ENCODE data around the gene KRTAP12-4.

KRTAP12-4 gene

DNA sequence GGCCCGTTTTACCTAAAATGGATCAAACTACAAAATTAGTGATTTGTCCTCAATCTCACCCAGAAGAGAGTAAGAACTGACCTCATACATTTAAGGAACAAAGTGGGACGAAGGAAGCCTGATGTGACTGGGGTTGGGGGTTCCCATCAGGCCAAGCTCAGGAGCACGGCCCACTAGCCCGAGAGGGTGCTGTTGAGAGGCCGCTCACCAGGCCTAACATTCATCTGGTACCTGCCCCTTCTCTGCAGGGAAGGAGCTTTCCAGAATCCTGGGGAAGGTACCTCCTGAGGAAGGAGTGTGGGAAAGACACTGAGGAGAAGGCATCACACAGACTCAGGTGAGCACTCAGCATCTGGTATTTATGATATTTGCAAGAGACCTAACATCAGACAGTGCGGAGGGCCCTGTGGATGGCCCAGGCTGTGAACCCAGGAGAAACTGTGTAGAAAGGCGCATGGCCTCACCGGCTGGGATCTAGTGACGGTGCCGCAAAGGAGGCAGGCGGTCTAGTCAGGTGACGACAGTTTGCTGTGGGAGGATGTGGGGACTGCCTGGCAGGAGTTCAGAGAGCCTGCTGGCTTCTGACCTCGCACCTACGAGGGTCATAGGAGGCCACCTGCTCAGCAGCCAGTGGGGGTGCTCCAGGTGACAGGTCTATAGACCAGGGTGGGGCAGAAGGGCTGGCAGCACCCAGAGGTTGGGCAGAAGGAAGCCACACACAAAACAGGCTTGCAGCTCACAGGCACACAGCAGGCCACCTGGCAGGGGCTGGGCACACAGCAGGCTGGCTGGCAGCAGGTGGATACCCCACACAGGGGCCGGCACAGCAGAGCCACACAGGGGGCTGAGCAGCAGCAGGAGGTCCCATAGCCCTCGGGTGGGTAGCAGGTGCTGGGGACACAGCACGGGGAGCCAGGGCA lies 543 bp downstream of the KRTAP12-4 start:
- Histone ChIP-seq H3K27ac (replicated peaks) (no peak overlapping the region), H3K4me3 (replicated peaks; ENCODE audit: insufficient read depth, low read length) (no peak overlapping the region), H3K27me3 (ENCODE audit: insufficient read depth, poor library complexity, severe bottlenecking) (no peaks in the 10 kb centered on the region)
- no peak for TF ChIP-seq GABPA (IDR thresholded peaks at IDR 0.05; ENCODE audit: low read depth)
- no peak for TF ChIP-seq POLR2AphosphoS5 (IDR thresholded peaks at IDR 0.05; ENCODE audit: low read depth)
- TF ChIP-seq, protein P1, sequence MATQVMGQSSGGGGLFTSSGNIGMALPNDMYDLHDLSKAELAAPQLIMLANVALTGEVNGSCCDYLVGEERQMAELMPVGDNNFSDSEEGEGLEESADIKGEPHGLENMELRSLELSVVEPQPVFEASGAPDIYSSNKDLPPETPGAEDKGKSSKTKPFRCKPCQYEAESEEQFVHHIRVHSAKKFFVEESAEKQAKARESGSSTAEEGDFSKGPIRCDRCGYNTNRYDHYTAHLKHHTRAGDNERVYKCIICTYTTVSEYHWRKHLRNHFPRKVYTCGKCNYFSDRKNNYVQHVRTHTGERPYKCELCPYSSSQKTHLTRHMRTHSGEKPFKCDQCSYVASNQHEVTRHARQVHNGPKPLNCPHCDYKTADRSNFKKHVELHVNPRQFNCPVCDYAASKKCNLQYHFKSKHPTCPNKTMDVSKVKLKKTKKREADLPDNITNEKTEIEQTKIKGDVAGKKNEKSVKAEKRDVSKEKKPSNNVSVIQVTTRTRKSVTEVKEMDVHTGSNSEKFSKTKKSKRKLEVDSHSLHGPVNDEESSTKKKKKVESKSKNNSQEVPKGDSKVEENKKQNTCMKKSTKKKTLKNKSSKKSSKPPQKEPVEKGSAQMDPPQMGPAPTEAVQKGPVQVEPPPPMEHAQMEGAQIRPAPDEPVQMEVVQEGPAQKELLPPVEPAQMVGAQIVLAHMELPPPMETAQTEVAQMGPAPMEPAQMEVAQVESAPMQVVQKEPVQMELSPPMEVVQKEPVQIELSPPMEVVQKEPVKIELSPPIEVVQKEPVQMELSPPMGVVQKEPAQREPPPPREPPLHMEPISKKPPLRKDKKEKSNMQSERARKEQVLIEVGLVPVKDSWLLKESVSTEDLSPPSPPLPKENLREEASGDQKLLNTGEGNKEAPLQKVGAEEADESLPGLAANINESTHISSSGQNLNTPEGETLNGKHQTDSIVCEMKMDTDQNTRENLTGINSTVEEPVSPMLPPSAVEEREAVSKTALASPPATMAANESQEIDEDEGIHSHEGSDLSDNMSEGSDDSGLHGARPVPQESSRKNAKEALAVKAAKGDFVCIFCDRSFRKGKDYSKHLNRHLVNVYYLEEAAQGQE (IDR thresholded peaks at IDR 0.05; ENCODE audit: insufficient replicate concordance, low read depth) = no peak
- no peak for TF ChIP-seq SPI1 (IDR thresholded peaks at IDR 0.05; ENCODE audit: borderline replicate concordance, low read depth)
- TF ChIP-seq, protein P2, sequence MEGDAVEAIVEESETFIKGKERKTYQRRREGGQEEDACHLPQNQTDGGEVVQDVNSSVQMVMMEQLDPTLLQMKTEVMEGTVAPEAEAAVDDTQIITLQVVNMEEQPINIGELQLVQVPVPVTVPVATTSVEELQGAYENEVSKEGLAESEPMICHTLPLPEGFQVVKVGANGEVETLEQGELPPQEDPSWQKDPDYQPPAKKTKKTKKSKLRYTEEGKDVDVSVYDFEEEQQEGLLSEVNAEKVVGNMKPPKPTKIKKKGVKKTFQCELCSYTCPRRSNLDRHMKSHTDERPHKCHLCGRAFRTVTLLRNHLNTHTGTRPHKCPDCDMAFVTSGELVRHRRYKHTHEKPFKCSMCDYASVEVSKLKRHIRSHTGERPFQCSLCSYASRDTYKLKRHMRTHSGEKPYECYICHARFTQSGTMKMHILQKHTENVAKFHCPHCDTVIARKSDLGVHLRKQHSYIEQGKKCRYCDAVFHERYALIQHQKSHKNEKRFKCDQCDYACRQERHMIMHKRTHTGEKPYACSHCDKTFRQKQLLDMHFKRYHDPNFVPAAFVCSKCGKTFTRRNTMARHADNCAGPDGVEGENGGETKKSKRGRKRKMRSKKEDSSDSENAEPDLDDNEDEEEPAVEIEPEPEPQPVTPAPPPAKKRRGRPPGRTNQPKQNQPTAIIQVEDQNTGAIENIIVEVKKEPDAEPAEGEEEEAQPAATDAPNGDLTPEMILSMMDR (IDR thresholded peaks at IDR 0.05; ENCODE audit: insufficient read depth, low read length) = no peak
- no peak for DNase-seq (ENCODE audit: low read depth in 1 of 2, low spot score in 1 of 2)

DNA sequence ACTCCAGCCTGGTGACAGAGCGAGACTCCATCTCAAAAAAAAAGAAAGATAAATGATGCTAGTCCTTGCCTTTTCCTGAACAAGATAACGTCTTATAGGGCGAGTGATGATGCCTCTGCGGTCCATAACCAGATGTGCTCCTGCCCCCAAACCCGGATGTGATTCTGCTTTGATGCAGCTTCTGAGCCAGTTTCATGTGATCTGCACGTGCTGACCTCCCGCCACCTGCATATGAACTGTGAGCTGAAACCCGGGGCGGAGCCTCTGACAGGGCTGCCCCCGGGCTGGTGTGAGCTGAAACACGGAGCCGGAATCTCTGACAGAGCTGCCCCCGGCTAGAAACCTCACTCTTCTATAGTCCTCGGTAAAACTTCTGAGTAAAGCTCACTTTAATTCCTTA lies 1.3 kb downstream of the KRTAP12-4 start:
- H3K27ac ChIP-seq (replicated peaks) = no peak overlapping the region
- no peak for TF ChIP-seq SPI1 (IDR thresholded peaks at IDR 0.05; ENCODE audit: borderline replicate concordance, low read depth)
- no peak for TF ChIP-seq GABPA (IDR thresholded peaks at IDR 0.05; ENCODE audit: low read depth)
- TF ChIP-seq, protein P1 (IDR thresholded peaks at IDR 0.05; ENCODE audit: insufficient replicate concordance, low read depth) = no peak
- no peak for TF ChIP-seq POLR2AphosphoS5 (IDR thresholded peaks at IDR 0.05; ENCODE audit: low read depth)

DNA sequence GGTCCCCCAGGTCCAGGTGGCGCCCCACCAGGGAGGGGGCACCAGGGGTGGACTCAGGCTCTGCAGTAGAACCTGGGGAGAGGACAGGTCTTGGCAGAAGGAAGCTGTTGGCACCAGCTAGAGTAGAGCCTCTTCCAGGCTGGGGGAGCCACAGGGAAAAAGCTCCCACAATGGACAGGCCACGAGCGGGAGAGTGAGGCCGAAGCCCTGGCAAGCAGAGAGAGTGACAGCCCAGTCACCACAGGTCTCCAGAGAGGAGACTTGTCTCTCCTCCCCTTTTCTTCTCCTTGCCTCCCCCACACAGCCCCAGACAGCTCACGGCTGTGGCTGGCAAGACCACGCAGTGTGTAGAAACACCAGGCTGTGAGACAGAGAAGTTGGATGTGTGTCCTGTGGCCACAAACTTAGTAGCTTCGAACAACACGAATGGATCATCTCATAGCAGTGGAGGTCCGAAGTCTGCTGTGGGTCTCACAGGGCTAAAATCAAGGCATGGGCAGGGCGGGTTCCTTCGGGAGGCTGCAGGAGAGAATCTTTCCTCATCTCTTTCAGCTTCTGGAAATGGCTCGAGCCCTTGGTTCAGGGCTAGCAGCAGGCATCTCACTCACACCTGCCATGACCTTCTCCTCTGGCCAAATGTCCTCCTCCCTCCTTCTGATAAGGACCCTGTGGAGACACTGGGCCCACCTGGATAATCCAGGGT lies 3.3 kb downstream of the KRTAP12-4 start:
- DNase-seq (ENCODE audit: low read depth in 1 of 2, low spot score in 1 of 2) = no peak
- Histone ChIP-seq H3K27me3 (ENCODE audit: insufficient read depth, poor library complexity, severe bottlenecking) (no peaks in the 10 kb centered on the region), H3K4me3 (replicated peaks; ENCODE audit: insufficient read depth, low read length) (no peak overlapping the region), H3K27ac (replicated peaks) (no peak overlapping the region)
- no peak for TF ChIP-seq SPI1 (IDR thresholded peaks at IDR 0.05; ENCODE audit: borderline replicate concordance, low read depth)
- TF ChIP-seq, protein P2 (IDR thresholded peaks at IDR 0.05; ENCODE audit: insufficient read depth, low read length) = no peak
- TF ChIP-seq POLR2AphosphoS5 (IDR thresholded peaks at IDR 0.05; ENCODE audit: low read depth) = no peak
- no peak for TF ChIP-seq GABPA (IDR thresholded peaks at IDR 0.05; ENCODE audit: low read depth)
- TF ChIP-seq, protein P1 (IDR thresholded peaks at IDR 0.05; ENCODE audit: insufficient replicate concordance, low read depth) = no peak

More for the DNA sequence above, 1.3 kb downstream of the KRTAP12-4 start:
- Histone ChIP-seq H3K27me3 (ENCODE audit: insufficient read depth, poor library complexity, severe bottlenecking) (no peaks in the 10 kb centered on the region), H3K4me3 (replicated peaks; ENCODE audit: insufficient read depth, low read length) (no peak overlapping the region)
- no peak for DNase-seq (ENCODE audit: low read depth in 1 of 2, low spot score in 1 of 2)

All from HL-60 (cell line).